Transverse colon (tissue), 4 donors: ENCODE results near the gene APCDD1. TPM values are rescaled to one million over a fixed set of nuclear protein-coding genes. Genes with fewer than 3 reads are reported as not detected.

Experiments
- DNase-seq: peaks from one replicate; pipeline ENCODE4 v3.0.0-alpha.2; 2019
- H3K27ac ChIP-seq, 4 donors: fragments of 200-600 bp; sonication (generic); 2 replicates each; pipeline ENCODE4 v1.5.1; 2016 to 2018; ENCODE audit warnings: inconsistent platforms in 4 of 4
- H3K27me3 ChIP-seq: fragments of 200-600 bp; sonication (generic); 2 replicates; pipeline ENCODE4 v1.5.1; 2017; ENCODE audit warnings: inconsistent platforms
- H3K36me3 ChIP-seq, 4 donors: fragments of 200-600 bp; sonication (generic); 2 replicates each; pipeline ENCODE4 v1.5.1; 2017 to 2019; ENCODE audit warnings: inconsistent platforms in 4 of 4
- H3K4me1 ChIP-seq, 4 donors: fragments of 200-600 bp; sonication (generic); 2 replicates each; pipeline ENCODE4 v1.5.1; 2017 to 2020; ENCODE audit warnings: inconsistent platforms in 4 of 4
- H3K4me3 ChIP-seq, 4 donors: fragments of 200-600 bp; sonication (generic); 1 replicate in 1 of 4; 2 replicates in 3 of 4; pipeline versions ENCODE4 v1.5.1 to v1.6.1; 2017 to 2019; ENCODE audit warnings: inconsistent platforms in 4 of 4
- H3K9me3 ChIP-seq, 2 donors: fragments of 200-600 bp; sonication (generic); 2 replicates each; pipeline ENCODE4 v1.5.1; 2017 to 2019; ENCODE audit warnings: inconsistent platforms in 2 of 2
- EP300 ChIP-seq: sonication (generic); formaldehyde crosslinking; IDR thresholded peaks from one replicate; pipeline ENCODE4 v1.6.1; 2017; ENCODE audit warnings: antibody characterized with exemption, low read depth
- POLR2A ChIP-seq: fragments of 450-650 bp; IDR thresholded peaks from one replicate; pipeline ENCODE4 v1.6.1; 2016; ENCODE audit warnings: antibody characterized with exemption, mild to moderate bottlenecking, moderate library complexity
- POLR2AphosphoS5 ChIP-seq, 3 donors: sonication (generic); formaldehyde crosslinking; IDR thresholded peaks; one replicate each; pipeline ENCODE4 v1.6.1; 2016; ENCODE audit warnings: antibody characterized with exemption in 3 of 3
- WGBS, 2 donors: methylation state at CpG; one replicate each; pipeline ENCODE4 v1.1.5; 2018; ENCODE audit warnings: low coverage in 1 of 2; 5-methylcytosine and 5-hydroxymethylcytosine counted together
- in situ Hi-C, 4 donors: fragments of 200-750 bp; cut with MboI; loops; one replicate each; pipeline versions ENCODE4 v1.15.0 to v1.15.1; 2017; ENCODE audit warnings: low sequenced_read_pairs in 3 of 4, low pct_ligation_motif_present in 1 of 4, low pct_unique_long_range_greater_than_20kb in 1 of 4
- intact Hi-C: fragments of 100-400 bp; cut with DNase I; formaldehyde crosslinking; loops from one replicate; pipeline ENCODE4 v1.15.1; 2023; ENCODE audit warnings: low total_unique reads
- total RNA-seq, 4 donors: library from RNA; depleted of rRNA; stranded (reverse); fragments of >200 nt; gene quantifications; one replicate each; pipeline ENCODE4 v1.1.0, GENCODE V29; 2016
- TF ChIP-seq, protein P1 (sequence below), 5 experiments: fragments of 200-600 bp in 3 of 5; fragments of 450-650 bp in 2 of 5; sonication (generic) in 3 of 5; IDR thresholded peaks; 1 replicate in 2 of 5; 2 replicates in 3 of 5; pipeline ENCODE4 v1.5.1; 2016 to 2017; ENCODE audit warnings: antibody characterized with exemption in 5 of 5, inconsistent platforms in 3 of 5, mild to moderate bottlenecking in 2 of 5, moderate library complexity in 1 of 5

The APCDD1 gene
- total RNA-seq, 4 donors from 2014 or later, result 2.6 to 10.8 (median 8.3) TPM

DNA sequence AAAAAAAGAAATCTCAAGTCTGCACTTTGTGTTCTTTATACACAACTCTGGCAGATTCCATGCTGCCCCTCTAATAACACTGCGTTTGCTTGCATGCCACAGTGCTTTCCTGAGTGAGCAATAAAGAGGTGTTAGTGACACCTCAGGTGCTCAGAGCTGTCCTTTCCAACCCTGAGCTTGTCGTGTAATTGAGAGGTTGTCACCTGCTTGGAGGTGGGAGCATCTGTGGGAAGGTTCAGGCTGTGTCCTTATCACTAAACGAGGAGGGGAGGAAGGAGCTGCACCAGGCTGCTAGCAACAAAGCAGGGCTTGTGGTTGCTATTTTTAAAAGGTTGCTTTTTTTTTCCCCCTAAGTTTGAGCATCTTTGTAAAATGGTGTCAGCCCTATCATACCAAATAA is 31.9 kb downstream of the APCDD1 start:
- in situ Hi-C loops, result no loop called here
- Histone ChIP-seq H3K4me3 (no peak overlapping the region), H3K27ac (no peak overlapping the region), H3K36me3 (no peaks in the 10 kb centered on the region), H3K27me3 (no peaks in the 10 kb centered on the region), H3K9me3 (no peaks in the 10 kb centered on the region), H3K4me1 (peaks cover 0 to 4% (median 0%) of the 10 kb centered on the region in 4 donors)
- no peak for DNase-seq
- intact Hi-C loops, result no loop called here
- WGBS, 2 donors, result 56 to 83% methylated on average over 2 to 3 of the region's 3 CpGs
- TF ChIP-seq, protein P1, sequence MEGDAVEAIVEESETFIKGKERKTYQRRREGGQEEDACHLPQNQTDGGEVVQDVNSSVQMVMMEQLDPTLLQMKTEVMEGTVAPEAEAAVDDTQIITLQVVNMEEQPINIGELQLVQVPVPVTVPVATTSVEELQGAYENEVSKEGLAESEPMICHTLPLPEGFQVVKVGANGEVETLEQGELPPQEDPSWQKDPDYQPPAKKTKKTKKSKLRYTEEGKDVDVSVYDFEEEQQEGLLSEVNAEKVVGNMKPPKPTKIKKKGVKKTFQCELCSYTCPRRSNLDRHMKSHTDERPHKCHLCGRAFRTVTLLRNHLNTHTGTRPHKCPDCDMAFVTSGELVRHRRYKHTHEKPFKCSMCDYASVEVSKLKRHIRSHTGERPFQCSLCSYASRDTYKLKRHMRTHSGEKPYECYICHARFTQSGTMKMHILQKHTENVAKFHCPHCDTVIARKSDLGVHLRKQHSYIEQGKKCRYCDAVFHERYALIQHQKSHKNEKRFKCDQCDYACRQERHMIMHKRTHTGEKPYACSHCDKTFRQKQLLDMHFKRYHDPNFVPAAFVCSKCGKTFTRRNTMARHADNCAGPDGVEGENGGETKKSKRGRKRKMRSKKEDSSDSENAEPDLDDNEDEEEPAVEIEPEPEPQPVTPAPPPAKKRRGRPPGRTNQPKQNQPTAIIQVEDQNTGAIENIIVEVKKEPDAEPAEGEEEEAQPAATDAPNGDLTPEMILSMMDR (IDR thresholded peaks at IDR 0.05), result no peak
- no peak for TF ChIP-seq POLR2AphosphoS5 (IDR thresholded peaks at IDR 0.05)
- no peak for TF ChIP-seq POLR2A
- no peak for TF ChIP-seq EP300

DNA sequence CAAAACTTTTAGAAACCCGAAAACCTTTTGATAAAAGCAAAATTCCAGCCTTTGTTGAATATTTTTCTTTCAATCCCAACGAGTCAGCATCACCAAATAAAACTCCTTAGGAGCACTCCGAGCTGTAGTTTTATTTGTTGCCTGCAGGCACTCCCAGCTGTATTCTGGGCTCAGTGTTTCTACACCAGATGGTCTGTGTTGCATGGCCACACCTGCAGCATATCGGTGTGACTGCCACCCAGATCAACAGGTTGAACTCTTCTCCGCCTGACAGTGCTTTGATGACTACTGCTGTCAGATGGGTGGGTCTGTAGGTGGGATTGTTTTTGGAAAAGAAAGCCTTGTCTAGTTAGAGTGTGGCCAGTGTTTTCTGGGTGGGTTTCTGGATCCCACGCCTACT is 32.7 kb downstream of the APCDD1 start:
- TF ChIP-seq POLR2A (no peak), POLR2AphosphoS5 (IDR thresholded peaks at IDR 0.05) (no peak), EP300 (no peak)
- TF ChIP-seq, protein P1 (IDR thresholded peaks at IDR 0.05), result no peak
- H3K36me3 ChIP-seq, result no peaks in the 10 kb centered on the region
- intact Hi-C loops, result no loop called here
- peaks cover 0 to 4% (median 0%) of the 10 kb centered on the region in 4 donors for H3K4me1 ChIP-seq
- WGBS, 2 donors, result 80 to 86% methylated on average over 2 to 6 of the region's 6 CpGs
- in situ Hi-C loops, result no loop called here
- DNase-seq, result no peak
- no peaks in the 10 kb centered on the region for H3K9me3 ChIP-seq
- H3K27ac ChIP-seq, result no peak overlapping the region
- no peaks in the 10 kb centered on the region for H3K27me3 ChIP-seq
- H3K4me3 ChIP-seq, result no peak overlapping the region

DNA sequence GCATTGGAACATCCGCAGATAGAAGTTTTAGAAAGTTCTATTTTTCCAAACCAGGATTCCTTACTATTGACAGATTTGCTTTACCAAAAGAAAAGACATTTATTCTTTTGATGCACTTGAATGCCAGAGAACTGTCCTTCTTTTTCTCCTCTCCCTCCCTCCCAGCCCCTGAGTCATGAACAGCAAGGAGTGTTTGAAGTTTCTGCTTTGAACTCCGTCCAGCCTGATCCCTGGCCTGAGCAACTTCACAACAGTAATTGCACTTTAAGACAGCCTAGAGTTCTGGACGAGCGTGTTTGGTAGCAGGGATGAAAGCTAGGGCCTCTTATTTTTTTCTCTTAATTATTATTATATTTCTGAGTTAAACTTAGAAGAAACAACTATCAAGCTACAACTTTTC is 33.6 kb downstream of the APCDD1 start:
- in situ Hi-C loops (no loop called here), intact Hi-C loops (no loop called here)
- DNase-seq, result no peak
- no peaks in the 10 kb centered on the region for H3K36me3 ChIP-seq
- no peaks in the 10 kb centered on the region for H3K27me3 ChIP-seq
- H3K4me3 ChIP-seq, result no peak overlapping the region
- H3K27ac ChIP-seq, result no peak overlapping the region
- H3K9me3 ChIP-seq, result no peaks in the 10 kb centered on the region
- TF ChIP-seq POLR2A, result no peak
- TF ChIP-seq, protein P1 (IDR thresholded peaks at IDR 0.05), result no peak
- no peak for TF ChIP-seq POLR2AphosphoS5 (IDR thresholded peaks at IDR 0.05)
- TF ChIP-seq EP300, result no peak
- WGBS, 2 donors, result 75 to 84% methylated on average over 3 to 4 of the region's 4 CpGs
- H3K4me1 ChIP-seq, result peaks cover 0 to 4% (median 0%) of the 10 kb centered on the region in 4 donors

DNA sequence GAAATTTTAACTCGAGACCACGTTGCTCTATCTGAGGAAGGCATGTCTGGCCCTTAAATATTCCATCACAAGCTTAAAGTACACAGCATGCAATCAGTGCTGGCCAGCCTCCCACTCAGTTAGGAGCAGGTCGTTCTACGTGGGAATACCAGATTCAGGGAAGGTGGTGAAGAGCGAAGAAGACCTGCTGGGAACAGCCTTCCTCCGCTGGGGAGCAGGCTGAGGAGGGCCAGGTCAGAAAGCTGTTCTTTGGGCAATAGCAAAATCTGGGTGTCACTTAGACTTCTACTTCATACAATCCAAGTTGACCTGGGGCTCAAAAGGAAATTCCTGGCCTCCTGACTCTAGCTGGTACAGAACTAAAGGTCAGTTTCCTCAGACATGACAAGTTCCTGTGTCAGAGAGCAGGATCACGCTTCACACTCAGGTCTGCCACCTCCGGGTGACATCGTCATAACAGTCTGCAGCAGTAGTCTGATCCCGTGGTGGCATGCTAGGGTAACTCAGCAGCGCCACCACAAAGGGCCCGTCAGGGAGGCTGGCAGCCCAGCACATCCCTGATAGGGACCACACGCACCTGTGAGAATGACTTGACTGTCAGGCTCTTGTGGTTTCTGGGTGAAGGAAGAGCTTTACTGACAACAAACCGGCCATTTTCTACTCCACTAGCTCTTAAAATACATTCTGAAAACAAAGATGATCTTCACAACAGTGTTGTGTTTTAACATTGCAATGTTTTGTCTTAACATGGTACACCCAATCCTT is 36.1 kb downstream of the APCDD1 start:
- peak; percentile 49 for DNase-seq
- in situ Hi-C loops (no loop called here), intact Hi-C loops (no loop called here)
- Histone ChIP-seq H3K9me3 (no peaks in the 10 kb centered on the region), H3K36me3 (no peaks in the 10 kb centered on the region), H3K4me1 (no peaks in the 10 kb centered on the region), H3K27me3 (no peaks in the 10 kb centered on the region), H3K27ac (no peak overlapping the region), H3K4me3 (no peak overlapping the region)
- 76% methylated on average over 14 of the region's 14 CpGs; no CpG with 5 or more reads in 1 of the 2 donors for WGBS, 2 donors
- no peak for TF ChIP-seq POLR2AphosphoS5 (IDR thresholded peaks at IDR 0.05)
- TF ChIP-seq, protein P1 (IDR thresholded peaks at IDR 0.05), result peak in 2 of 5 experiments; percentile 9 to 27
- no peak for TF ChIP-seq EP300
